AG04449 (cell line): ENCODE results near the gene CARD6.
A peak's percentile ranks its signal among the peaks of the same experiment; 100 is the strongest.

Source experiments
- CTCF ChIA-PET: fragments of 350-600 bp; formaldehyde crosslinking; extraction: SDS; loops from one replicate; lab custom pipeline; 2021; ENCODE audit warnings: antibody characterized with exemption; lab: Yijun Ruan, JAX
- POLR2A ChIA-PET: fragments of 400-600, 350-600 bp; formaldehyde crosslinking; extraction: SDS; loops from one replicate; lab custom pipeline; 2020; ENCODE audit warnings: antibody characterized with exemption, inconsistent platforms; lab: Yijun Ruan, JAX
- DNase-seq: peaks from one replicate; pipeline ENCODE4 v3.0.0-alpha.2; 2010; ENCODE audit warnings: low read depth, low spot score
- H3K4me3 ChIP-seq: 2 replicates; pipeline ENCODE4 v1.5.1; 2011; ENCODE audit warnings: low read depth, mild to moderate bottlenecking, control low read depth, low read length
- CTCF ChIP-seq: IDR thresholded peaks from one replicate; pipeline ENCODE4 v1.5.1; 2011; ENCODE audit warnings: mild to moderate bottlenecking, moderate library complexity, low read length, control low read depth, inconsistent platforms; ENCODE audit not compliant: insufficient read depth; ENCODE audit errors: missing control alignments

The CARD6 gene

GRCh38 chr5:40834391-40834848 lies 6.7 kb upstream of the CARD6 start:
- CTCF ChIA-PET: no interaction called here
- no peak for DNase-seq

GRCh38 chr5:40834849-40835787 lies 6.0 kb upstream of the CARD6 start, which contains the start of gene RPL37:
RPL37 (minus strand) TSS chr5:40835222; CDS start chr5:40835185, 37 bp downstream.
- ChIA-PET POLR2A (interaction anchor here (0.6 to 1.5 kb wide), 6 partner anchors 12 to 297 kb away, joined by 3 to 8 read pairs (median 3); no protein-coding TSS in a partner anchor), CTCF (no interaction called here)
- peak within 1 kb of the TSS; percentile 98 for H3K4me3 ChIP-seq
- TF ChIP-seq CTCF: no peak
- peak; percentile 84 for DNase-seq

More at GRCh38 chr5:40834391-40834848, 6.7 kb upstream of the CARD6 start:
- TF ChIP-seq CTCF: no peak
- H3K4me3 ChIP-seq: peak overlapping the region; percentile 98
- POLR2A ChIA-PET: interaction anchor here (0.6 to 3.1 kb wide), 6 partner anchors 11 to 297 kb away, joined by 3 to 16 read pairs (median 4); no protein-coding TSS in a partner anchor

GRCh38 chr5:40838086-40838485 lies 3.1 kb upstream of the CARD6 start:
- CTCF ChIA-PET: no interaction called here
- TF ChIP-seq CTCF: no peak
- POLR2A ChIA-PET: no interaction called here
- no peak overlapping the region for H3K4me3 ChIP-seq
- DNase-seq: no peak

GRCh38 chr5:40842351-40842750 lies 1.2 kb downstream of the CARD6 start:
- TF ChIP-seq CTCF: no peak
- DNase-seq: no peak
- H3K4me3 ChIP-seq: no peak overlapping the region
- ChIA-PET CTCF (no interaction called here), POLR2A (no interaction called here)

GRCh38 chr5:40844565-40844964 lies 3.4 kb downstream of the CARD6 start:
- H3K4me3 ChIP-seq: no peak overlapping the region
- DNase-seq: no peak
- TF ChIP-seq CTCF: no peak
- ChIA-PET CTCF (no interaction called here), POLR2A (no interaction called here)

- POLR2A ChIA-PET: no interaction called here
- no peak overlapping the region for H3K4me3 ChIP-seq
- CTCF ChIA-PET: no interaction called here
- DNase-seq: no peak
- no peak for TF ChIP-seq CTCF
Observed at GRCh38 chr5:40846371-40846770, 5.2 kb downstream of the CARD6 start.
